ENCODE measurements around the gene TNN.

The TNN gene

GRCh38 chr1:175132436-175132835 lies 64.8 kb downstream of the TNN start:
- TF ChIP-seq, protein P1, sequence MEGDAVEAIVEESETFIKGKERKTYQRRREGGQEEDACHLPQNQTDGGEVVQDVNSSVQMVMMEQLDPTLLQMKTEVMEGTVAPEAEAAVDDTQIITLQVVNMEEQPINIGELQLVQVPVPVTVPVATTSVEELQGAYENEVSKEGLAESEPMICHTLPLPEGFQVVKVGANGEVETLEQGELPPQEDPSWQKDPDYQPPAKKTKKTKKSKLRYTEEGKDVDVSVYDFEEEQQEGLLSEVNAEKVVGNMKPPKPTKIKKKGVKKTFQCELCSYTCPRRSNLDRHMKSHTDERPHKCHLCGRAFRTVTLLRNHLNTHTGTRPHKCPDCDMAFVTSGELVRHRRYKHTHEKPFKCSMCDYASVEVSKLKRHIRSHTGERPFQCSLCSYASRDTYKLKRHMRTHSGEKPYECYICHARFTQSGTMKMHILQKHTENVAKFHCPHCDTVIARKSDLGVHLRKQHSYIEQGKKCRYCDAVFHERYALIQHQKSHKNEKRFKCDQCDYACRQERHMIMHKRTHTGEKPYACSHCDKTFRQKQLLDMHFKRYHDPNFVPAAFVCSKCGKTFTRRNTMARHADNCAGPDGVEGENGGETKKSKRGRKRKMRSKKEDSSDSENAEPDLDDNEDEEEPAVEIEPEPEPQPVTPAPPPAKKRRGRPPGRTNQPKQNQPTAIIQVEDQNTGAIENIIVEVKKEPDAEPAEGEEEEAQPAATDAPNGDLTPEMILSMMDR (conservative IDR thresholded peaks at IDR 0.05; ENCODE audit: low read depth, low read length): no peak
- no peak for DNase-seq (ENCODE audit: low read depth)
- no peak overlapping the region for H3K4me3 ChIP-seq (ENCODE audit: low read length)

- no peak for DNase-seq (ENCODE audit: low read depth)
- no peak overlapping the region for H3K4me3 ChIP-seq (ENCODE audit: low read length)
- TF ChIP-seq, protein P1 (conservative IDR thresholded peaks at IDR 0.05; ENCODE audit: low read depth, low read length): no peak
These were observed 66.2 kb downstream of the TNN start for GRCh38 chr1:175133673-175134435.

DNA sequence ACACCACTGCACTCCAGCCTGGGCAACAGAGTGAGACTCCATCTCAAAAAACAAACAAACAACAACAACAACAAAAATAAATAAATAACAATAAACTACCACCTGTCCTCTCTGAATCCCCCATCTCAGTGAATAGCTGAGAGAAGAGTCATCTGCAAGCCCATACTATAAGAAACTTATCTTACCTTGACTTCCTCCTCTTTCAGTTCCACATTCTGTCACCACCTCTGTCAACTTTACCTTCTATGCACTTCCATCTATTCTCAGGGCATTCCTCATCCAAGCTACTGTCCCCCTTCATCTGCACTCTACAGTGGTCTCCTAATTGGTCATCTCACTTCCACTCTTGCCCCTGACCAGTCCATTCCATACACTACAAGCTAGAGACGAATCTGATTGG lies 66.9 kb downstream of the TNN start:
- H3K4me3 ChIP-seq (ENCODE audit: low read length): no peak overlapping the region
- no peak for DNase-seq (ENCODE audit: low read depth)
- TF ChIP-seq, protein P1 (conservative IDR thresholded peaks at IDR 0.05; ENCODE audit: low read depth, low read length): no peak

- DNase-seq (ENCODE audit: low read depth): no peak
- TF ChIP-seq, protein P1 (conservative IDR thresholded peaks at IDR 0.05; ENCODE audit: low read depth, low read length): no peak
- no peak overlapping the region for H3K4me3 ChIP-seq (ENCODE audit: low read length)
These were observed 68.6 kb downstream of the TNN start for GRCh38 chr1:175136246-175136645.

GRCh38 chr1:175137369-175137768 lies 69.7 kb downstream of the TNN start:
- no peak overlapping the region for H3K4me3 ChIP-seq (ENCODE audit: low read length)
- TF ChIP-seq, protein P1 (conservative IDR thresholded peaks at IDR 0.05; ENCODE audit: low read depth, low read length): no peak
- no peak for DNase-seq (ENCODE audit: low read depth)

DNA sequence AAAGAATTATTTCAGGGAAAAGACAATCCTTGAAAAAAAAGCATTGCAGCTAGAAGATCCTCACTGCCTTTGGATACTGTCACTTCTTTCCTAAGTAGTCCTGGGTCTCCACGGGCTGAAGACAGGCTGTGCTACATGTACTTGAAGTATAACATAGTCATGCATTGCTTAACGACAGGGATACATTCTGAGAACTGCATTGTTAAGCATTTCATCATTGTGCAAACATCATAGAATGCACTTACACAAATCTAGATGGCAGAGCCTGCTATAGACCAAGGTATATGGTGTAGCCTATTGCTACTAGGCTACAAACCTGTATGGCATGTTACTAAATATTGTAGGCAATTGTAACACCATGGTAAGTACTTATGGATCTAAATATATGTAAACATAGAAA lies 70.9 kb downstream of the TNN start:
- TF ChIP-seq, protein P1 (conservative IDR thresholded peaks at IDR 0.05; ENCODE audit: low read depth, low read length): no peak
- H3K4me3 ChIP-seq (ENCODE audit: low read length): no peak overlapping the region
- no peak for DNase-seq (ENCODE audit: low read depth)

DNA sequence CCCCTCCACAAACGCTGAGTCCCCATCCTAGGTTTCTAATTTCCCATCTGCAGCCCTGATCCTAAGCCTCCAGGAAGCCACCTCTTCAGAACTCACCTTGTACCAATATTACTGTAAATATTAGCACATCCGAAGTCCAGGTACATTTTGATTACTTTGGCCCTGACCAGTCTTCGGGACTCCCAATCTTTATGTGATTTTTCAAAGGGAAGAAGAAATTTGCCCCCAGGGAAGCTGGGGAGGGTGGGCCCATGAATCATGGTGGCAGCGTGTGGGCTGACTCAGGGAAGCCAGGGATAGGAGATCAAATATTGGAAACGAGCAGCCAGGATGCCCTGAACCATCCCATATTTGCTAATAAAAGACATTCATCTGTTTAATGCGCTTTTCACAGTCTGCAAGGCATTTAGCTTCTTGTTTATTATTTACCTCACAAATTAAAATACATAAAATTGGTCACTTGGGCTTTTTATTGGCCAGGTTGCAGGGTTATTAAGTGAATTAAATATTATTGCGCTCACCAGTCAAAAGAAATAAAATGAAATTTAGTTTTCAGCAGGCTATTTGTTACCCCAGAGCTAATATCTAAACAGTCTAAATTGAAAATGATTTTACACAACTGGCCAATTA lies 78.4 kb downstream of the TNN start:
- TF ChIP-seq, protein P1 (conservative IDR thresholded peaks at IDR 0.05; ENCODE audit: low read depth, low read length): no peak
- no peak for DNase-seq (ENCODE audit: low read depth)
- H3K4me3 ChIP-seq (ENCODE audit: low read length): no peak overlapping the region

Measured in retinal pigment epithelial cell (primary cell).